HepG2 (cell line): ENCODE data around the gene SUSD3. TPM values are rescaled to one million over a fixed set of nuclear protein-coding genes. Genes with fewer than 3 reads are reported as not detected.

Experiments
- ATAC-seq: fragments of 200-7000 bp; cut with Tn5 transposase; 3 replicates; pipeline ENCODE4 v1.9.1; 2020; ENCODE audit warnings: mild to moderate bottlenecking, moderate library complexity
- BruUV-seq: library from RNA; stranded (reverse); fragments of 400-500 nt; replicated peaks from 2 replicates; lab custom pipeline; 2021; lab: Mats Ljungman, UMichigan
- CTCF ChIA-PET: fragments of 300-600 bp; formaldehyde crosslinking; extraction: SDS; loops from one replicate; lab custom pipeline; 2021; ENCODE audit warnings: low total read pairs, inconsistent platforms, low intra/inter-chr PET ratio; lab: Yijun Ruan, JAX
- POLR2A ChIA-PET: fragments of 350-600 bp; sonication (Branson Sonifier 250); formaldehyde crosslinking; loops from one replicate; lab custom pipeline; 2020; ENCODE audit warnings: antibody characterized with exemption, inconsistent platforms; lab: Yijun Ruan, JAX
- DNase-seq: peaks from one replicate; pipeline ENCODE4 v3.0.0-alpha.2; 2015; ENCODE audit warnings: low spot score
- FAIRE-seq: peaks from 3 replicates; lab custom pipeline; 2011; peaks lifted over from hg19 to GRCh38; lab: Jason Lieb, UNC
- H2AFZ ChIP-seq: one replicate; pipeline ENCODE4 v1.6.1; 2011; ENCODE audit warnings: low read length, inconsistent platforms
- H3K27ac ChIP-seq: fragments of 300-600 bp; 3 replicates; pipeline ENCODE4 v1.8.0; 2011; ENCODE audit warnings: mixed run types, mild to moderate bottlenecking, mixed read lengths, low read length, inconsistent platforms; ENCODE audit not compliant: insufficient read depth; ENCODE audit errors: extremely low read length
- H3K27me3 ChIP-seq, 2 experiments: fragments of 200-600 bp in 1 of 2; 2 replicates in 1 of 2; 3 replicates in 1 of 2; pipeline versions ENCODE4 v1.6.0 to v1.8.0; 2011; ENCODE audit warnings: low read length in 2 of 2, mild to moderate bottlenecking in 2 of 2, moderate library complexity in 2 of 2, inconsistent platforms in 1 of 2; ENCODE audit not compliant: insufficient read depth in 2 of 2, control insufficient read depth in 1 of 2
- H3K36me3 ChIP-seq, 2 experiments: fragments of 200-600 bp in 1 of 2; replicated peaks in 1 of 2; 2 replicates in 1 of 2; 3 replicates in 1 of 2; pipeline versions ENCODE4 v1.5.1 to v1.8.0; 2011; ENCODE audit warnings: low read length in 2 of 2, inconsistent platforms in 1 of 2; ENCODE audit not compliant: insufficient read depth in 2 of 2, control insufficient read depth in 1 of 2
- H3K4me1 ChIP-seq: 2 replicates; pipeline ENCODE4 v1.5.1; 2012; ENCODE audit warnings: low read length, inconsistent platforms; ENCODE audit not compliant: insufficient read depth
- H3K4me2 ChIP-seq: 2 replicates; pipeline ENCODE4 v1.6.0; 2011; ENCODE audit warnings: low read depth, low read length, inconsistent platforms
- H3K4me3 ChIP-seq, 3 experiments: fragments of 200-600 bp in 1 of 3; sonication (generic), shearing (Covaris generic) in 1 of 3; replicated peaks in 1 of 3; 2 replicates each; pipeline ENCODE4 v1.5.1; 2011 to 2016; ENCODE audit warnings: low read length in 3 of 3, inconsistent platforms in 2 of 3, low read depth in 2 of 3, mild to moderate bottlenecking in 2 of 3, control low read depth in 1 of 3, mixed read lengths in 1 of 3; ENCODE audit not compliant: insufficient read depth in 1 of 3
- H3K79me2 ChIP-seq: one replicate; pipeline ENCODE4 v1.6.1; 2011; ENCODE audit warnings: low read length, inconsistent platforms; ENCODE audit not compliant: insufficient read depth
- H3K9ac ChIP-seq: 2 replicates; pipeline ENCODE4 v1.6.0; 2011; ENCODE audit warnings: mild to moderate bottlenecking, low read depth, low read length, inconsistent platforms; ENCODE audit not compliant: insufficient read depth
- H3K9me3 ChIP-seq: 2 replicates; pipeline ENCODE4 v1.5.1; 2012; ENCODE audit warnings: mild to moderate bottlenecking, low read length
- H4K20me1 ChIP-seq: 2 replicates; pipeline ENCODE4 v1.6.0; 2011; ENCODE audit warnings: inconsistent platforms, mild to moderate bottlenecking, low read length, moderate library complexity; ENCODE audit not compliant: insufficient read depth
- ARNT ChIP-seq: fragments of 450-650 bp; IDR thresholded peaks from 2 replicates; pipeline ENCODE4 v1.6.1; 2017
- CBX2 ChIP-seq, 2 experiments: fragments of 200-600 bp in 1 of 2; sonication (generic); formaldehyde crosslinking in 1 of 2; IDR thresholded peaks; 2 replicates each; pipeline versions ENCODE4 v1.7.0 to v1.8.1; 2018 to 2022; ENCODE audit warnings: low read depth in 2 of 2, low read length in 1 of 2, mild to moderate bottlenecking in 1 of 2, missing genetic modification reagents in 1 of 2
- HOXD1 ChIP-seq: sonication (generic); formaldehyde crosslinking; IDR thresholded peaks from 2 replicates; pipeline ENCODE4 v1.5.0; 2020; ENCODE audit warnings: missing genetic modification reagents
- NCOA2 ChIP-seq: sonication (generic); formaldehyde crosslinking; IDR thresholded peaks from 2 replicates; pipeline ENCODE4 v1.8.0; 2022; ENCODE audit warnings: inconsistent platforms
- ZFP90 ChIP-seq: sonication (generic); formaldehyde crosslinking; IDR thresholded peaks from 2 replicates; pipeline ENCODE4 v1.8.0; 2022; ENCODE audit warnings: missing genetic modification reagents, mild to moderate bottlenecking, inconsistent platforms, borderline replicate concordance
- ZNF503 ChIP-seq: sonication (generic); formaldehyde crosslinking; IDR thresholded peaks from 2 replicates; pipeline ENCODE4 v1.4.0; 2020; ENCODE audit warnings: missing genetic modification reagents
- ZNF609 ChIP-seq: sonication (generic); formaldehyde crosslinking; IDR thresholded peaks from 2 replicates; pipeline ENCODE4 v1.4.0; 2020; ENCODE audit warnings: mild to moderate bottlenecking, missing genetic modification reagents, borderline replicate concordance
- ZNF850 ChIP-seq: sonication (generic); formaldehyde crosslinking; conservative IDR thresholded peaks from 2 replicates; pipeline ENCODE4 v1.9.0; 2021; ENCODE audit warnings: mild to moderate bottlenecking, missing genetic modification reagents
- WGBS: methylation state at CpG from one replicate; pipeline ENCODE4 v1.1.6; 2017; ENCODE audit warnings: low lambda C conversion rate; 5-methylcytosine and 5-hydroxymethylcytosine counted together
- in situ Hi-C: cut with HindIII; loops from 2 replicates; pipeline ENCODE4 v1.10.0; 2017; ENCODE audit warnings: low pct_unique_long_range_greater_than_20kb; ENCODE audit not compliant: extremely low pct_ligation_motif_present
- intact Hi-C: fragments of 100-400 bp; cut with micrococcal nuclease; formaldehyde crosslinking; loops from one replicate; pipeline ENCODE4 v1.10.0; 2022; ENCODE audit not compliant: unreplicated experiment
- polyA plus RNA-seq, 8 experiments: library from polyadenylated mRNA; depleted of rRNA in 3 of 8; stranded (reverse) in 7 of 8; unstranded in 1 of 8; fragments of >200 nt; fragmentation: Illumina TruSeq in 4 of 8; extraction: Trizol in 4 of 8; gene quantifications; 2 replicates each; pipeline versions ENCODE4 v1.2.1 to v1.2.3, GENCODE V29; 2011 to 2016; ENCODE audit warnings: low read depth in 4 of 8, missing spikeins in 1 of 8, mixed read lengths in 1 of 8; ENCODE audit not compliant: insufficient read depth in 1 of 8
- total RNA-seq, 5 experiments: library from RNA; depleted of rRNA; stranded (reverse); fragments of >200 nt; fragmentation: Illumina TruSeq; extraction: Trizol; gene quantifications; 2 replicates each; pipeline ENCODE4 v1.2.3, GENCODE V29; 2016; ENCODE audit warnings: low read depth in 1 of 5

Gene SUSD3
- total and polyA plus RNA-seq, 2 of the 13 experiments (the other 11 are each of a cell fraction or from before 2014, with no cell fraction given): 7.0 to 9.1 TPM

- TF ChIP-seq NCOA2 (no peak), ZFP90 (no peak), ARNT (no peak), CBX2 (IDR thresholded peaks at IDR 0.05; ENCODE audit: low read depth, low read length) (no peak), CBX2 (CRISPR knock-in tag; IDR thresholded peaks at IDR 0.05; ENCODE audit: low read depth) (no peak), ZNF609 (no peak)
- TF ChIP-seq, all 625 proteins: peak for 15
Observed at GRCh38 chr9:93032545-93032944, 26.0 kb upstream of the SUSD3 start (continued).

GRCh38 chr9:93033531-93033930 lies 25.0 kb upstream of the SUSD3 start:
- CTCF ChIA-PET: no interaction called here
- intact Hi-C loops: no loop called here

More at GRCh38 chr9:93033531-93033930, 25.0 kb upstream of the SUSD3 start:
- Histone ChIP-seq H3K9me3 (no peaks in the 10 kb centered on the region), H2AFZ (no peak overlapping the region), H3K27ac (no peak overlapping the region), H3K79me2 (no peaks in the 10 kb centered on the region), H4K20me1 (no peaks in the 10 kb centered on the region), H3K36me3 (no peaks in the 10 kb centered on the region), H3K9ac (no peak overlapping the region), H3K27me3 (0 out of 5 replicates have a peak, but pooled peaks cover 0 to 2% of the 10 kb centered on the region in 2 experiments), H3K4me1 (peaks cover 13% of the 10 kb centered on the region), H3K4me2 (no peak overlapping the region), H3K4me3 (no peak overlapping the region)
- DNase-seq (no peak), ATAC-seq (no peak), FAIRE-seq (no peak)
- TF ChIP-seq HOXD1 (CRISPR knock-in tag): no peak
- no peak for TF ChIP-seq ZNF503 (CRISPR knock-in tag)
- TF ChIP-seq ZNF850 (CRISPR knock-in tag): no peak
- WGBS: 62% methylated on average over 6 of the region's 6 CpGs
- POLR2A ChIA-PET: interaction anchor here (0.7 kb wide), 1 partner anchor 62 kb away, joined by 3 read pairs; no protein-coding TSS in a partner anchor
- in situ Hi-C loops: no loop called here
- no TSS peak for BruUV-seq
